ENCODE measurements around the gene PWWP2A. TPM values are rescaled to one million over a fixed set of nuclear protein-coding genes. Genes with fewer than 3 reads are reported as not detected.

PWWP2A gene
- total RNA-seq, 1 donor from 2014 or later: 43.4 TPM

- TF ChIP-seq, protein P1, sequence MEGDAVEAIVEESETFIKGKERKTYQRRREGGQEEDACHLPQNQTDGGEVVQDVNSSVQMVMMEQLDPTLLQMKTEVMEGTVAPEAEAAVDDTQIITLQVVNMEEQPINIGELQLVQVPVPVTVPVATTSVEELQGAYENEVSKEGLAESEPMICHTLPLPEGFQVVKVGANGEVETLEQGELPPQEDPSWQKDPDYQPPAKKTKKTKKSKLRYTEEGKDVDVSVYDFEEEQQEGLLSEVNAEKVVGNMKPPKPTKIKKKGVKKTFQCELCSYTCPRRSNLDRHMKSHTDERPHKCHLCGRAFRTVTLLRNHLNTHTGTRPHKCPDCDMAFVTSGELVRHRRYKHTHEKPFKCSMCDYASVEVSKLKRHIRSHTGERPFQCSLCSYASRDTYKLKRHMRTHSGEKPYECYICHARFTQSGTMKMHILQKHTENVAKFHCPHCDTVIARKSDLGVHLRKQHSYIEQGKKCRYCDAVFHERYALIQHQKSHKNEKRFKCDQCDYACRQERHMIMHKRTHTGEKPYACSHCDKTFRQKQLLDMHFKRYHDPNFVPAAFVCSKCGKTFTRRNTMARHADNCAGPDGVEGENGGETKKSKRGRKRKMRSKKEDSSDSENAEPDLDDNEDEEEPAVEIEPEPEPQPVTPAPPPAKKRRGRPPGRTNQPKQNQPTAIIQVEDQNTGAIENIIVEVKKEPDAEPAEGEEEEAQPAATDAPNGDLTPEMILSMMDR (IDR thresholded peaks at IDR 0.05): no peak
- Histone ChIP-seq H3K36me3 (peaks cover 4 to 24% of the 10 kb centered on the region in 2 donors), H3K4me1 (no peaks in the 10 kb centered on the region), H3K9me3 (no peaks in the 10 kb centered on the region), H3K4me3 (no peak overlapping the region), H3K27ac (no peak overlapping the region), H3K27me3 (no peaks in the 10 kb centered on the region)
- no peak for DNase-seq (ENCODE audit: low spot score in 2 of 2)
- intact Hi-C loops (cut with DNase I): no loop called here
These were observed 21.3 kb downstream of the PWWP2A start for GRCh38 chr5:160097991-160098390.

GRCh38 chr5:160096178-160096577, 23.1 kb downstream of the PWWP2A start:
- intact Hi-C loops (cut with DNase I): no loop called here
- DNase-seq (ENCODE audit: low spot score in 2 of 2): no peak
- Histone ChIP-seq H3K27me3 (no peaks in the 10 kb centered on the region), H3K9me3 (no peaks in the 10 kb centered on the region), H3K27ac (no peak overlapping the region), H3K36me3 (peaks cover 14 to 35% of the 10 kb centered on the region in 2 donors), H3K4me3 (no peak overlapping the region), H3K4me1 (no peaks in the 10 kb centered on the region)
- TF ChIP-seq, protein P1 (IDR thresholded peaks at IDR 0.05): no peak

DNA sequence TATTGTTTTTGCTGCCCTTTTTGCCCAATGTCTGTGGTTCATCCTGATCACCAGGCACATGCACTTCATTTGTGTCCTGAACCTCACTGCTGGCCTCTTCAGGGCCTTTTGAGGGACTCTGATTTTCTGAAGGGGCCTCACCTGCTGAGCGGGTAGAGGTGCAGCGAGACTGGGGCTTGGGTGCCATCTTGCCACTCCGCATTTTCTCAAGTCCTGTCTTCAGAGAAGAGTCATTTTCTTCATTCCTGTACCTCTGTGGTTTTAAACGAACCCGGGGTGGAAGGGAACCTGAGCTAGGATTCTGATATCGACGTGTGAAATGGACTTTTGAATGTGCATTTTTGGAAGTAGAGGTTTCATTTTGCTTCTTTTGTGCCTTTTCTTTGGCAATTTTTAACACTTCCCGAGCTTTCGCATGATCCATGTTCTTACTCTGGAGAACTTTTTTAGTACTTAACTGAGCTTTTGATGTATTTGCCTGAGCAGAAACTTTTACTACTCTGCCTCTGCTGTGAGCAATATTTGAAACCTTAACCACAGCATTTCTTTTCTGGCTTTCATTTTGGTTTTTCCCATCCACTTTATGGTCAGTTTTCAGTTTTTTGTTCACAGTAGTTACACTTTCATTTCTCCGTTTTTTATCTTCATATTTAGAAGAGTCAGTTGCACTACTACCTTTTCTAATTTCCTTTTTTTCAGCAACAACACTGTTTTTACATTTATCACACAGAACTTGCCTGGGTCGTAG, 26.1 kb downstream of the PWWP2A start:
- TF ChIP-seq, protein P1 (IDR thresholded peaks at IDR 0.05): no peak
- no peak for DNase-seq (ENCODE audit: low spot score in 2 of 2)

DNA sequence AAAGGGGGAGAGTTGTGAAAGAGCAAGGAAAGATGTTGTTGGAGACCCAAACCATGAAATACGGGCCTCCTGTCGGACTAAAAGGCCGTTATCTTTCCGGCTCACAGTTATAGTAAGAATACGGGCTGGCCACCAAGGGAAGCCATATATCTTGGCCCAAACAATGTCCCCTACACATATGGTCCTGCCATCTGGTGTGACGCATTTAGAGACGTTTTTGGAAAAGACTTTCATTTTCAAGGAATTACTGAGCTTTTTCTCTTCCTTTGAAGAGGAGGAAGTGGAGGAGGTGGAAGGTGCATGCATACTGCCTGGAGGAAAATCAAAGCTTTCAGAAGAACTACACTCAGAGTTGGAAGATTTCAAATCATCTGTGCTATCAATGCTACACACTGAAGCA, 26.7 kb downstream of the PWWP2A start:
- no peak for DNase-seq (ENCODE audit: low spot score in 2 of 2)
- intact Hi-C loops (cut with DNase I): no loop called here

More for the DNA sequence above, 26.1 kb downstream of the PWWP2A start:
- H3K4me3 ChIP-seq: no peak overlapping the region
- H3K27ac ChIP-seq: no peak overlapping the region
- peaks cover 14 to 25% of the 10 kb centered on the region in 2 donors for H3K36me3 ChIP-seq
- H3K27me3 ChIP-seq: no peaks in the 10 kb centered on the region
- intact Hi-C loops (cut with DNase I): no loop called here
- no peaks in the 10 kb centered on the region for H3K9me3 ChIP-seq
- no peaks in the 10 kb centered on the region for H3K4me1 ChIP-seq

DNA sequence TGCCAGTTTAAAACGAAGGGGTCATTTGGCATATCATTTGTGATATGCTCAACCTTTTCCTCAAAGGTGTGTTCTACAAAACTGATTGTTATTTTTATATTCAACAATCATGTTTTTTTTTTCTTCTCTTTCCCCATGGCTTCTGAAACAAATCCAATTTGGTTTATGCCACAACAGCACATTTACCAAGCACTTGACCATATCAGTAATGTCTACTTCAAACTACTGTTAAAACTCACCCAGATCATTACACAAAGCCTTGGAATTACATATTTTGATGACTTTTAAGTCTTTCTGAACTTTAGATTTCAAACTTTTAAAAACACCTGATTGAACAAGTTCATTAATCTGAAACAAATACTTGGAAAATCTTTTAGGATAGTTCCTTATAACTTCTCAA, 29.2 kb downstream of the PWWP2A start:
- Histone ChIP-seq H3K4me3 (no peak overlapping the region), H3K9me3 (no peaks in the 10 kb centered on the region), H3K27ac (no peak overlapping the region), H3K4me1 (no peaks in the 10 kb centered on the region), H3K36me3 (peaks cover 14 to 20% of the 10 kb centered on the region in 2 donors), H3K27me3 (no peaks in the 10 kb centered on the region)
- no peak for DNase-seq (ENCODE audit: low spot score in 2 of 2)
- intact Hi-C loops (cut with DNase I): no loop called here
- TF ChIP-seq, protein P1 (IDR thresholded peaks at IDR 0.05): no peak

More for the DNA sequence above, 26.7 kb downstream of the PWWP2A start:
- Histone ChIP-seq H3K27me3 (no peaks in the 10 kb centered on the region), H3K27ac (no peak overlapping the region), H3K9me3 (no peaks in the 10 kb centered on the region), H3K4me1 (no peaks in the 10 kb centered on the region), H3K36me3 (peaks cover 14 to 25% of the 10 kb centered on the region in 2 donors), H3K4me3 (no peak overlapping the region)
- TF ChIP-seq, protein P1 (IDR thresholded peaks at IDR 0.05): no peak
